Effector CD8-positive, alpha-beta T cell (primary cell): Measurements from ENCODE around the gene SERPINB10.

ENCODE experiments used
- DNase-seq: peaks from one replicate; lab custom pipeline; 2025; lab: John Stamatoyannopoulos, UW
- total RNA-seq, 4 experiments: gene quantifications; one replicate each; lab custom pipeline; 2026; lab: John Stamatoyannopoulos, UW

The SERPINB10 gene
- total RNA-seq = 0 reads per million in 4 experiments

- no peak for DNase-seq
Measured at GRCh38 chr18:63907664-63908063, at the start of gene SERPINB10. SERPINB10 (plus strand) TSS chr18:63907958; CDS start chr18:63915511, 7,553 bp downstream.

- DNase-seq = no peak
Measured at GRCh38 chr18:63858456-63858855, 49.3 kb upstream of the SERPINB10 start.

- no peak for DNase-seq
Measured at GRCh38 chr18:63859781-63860475, 47.8 kb upstream of the SERPINB10 start.

- no peak for DNase-seq
Measured at GRCh38 chr18:63860531-63860930, 47.2 kb upstream of the SERPINB10 start.

- no peak for DNase-seq
Measured at GRCh38 chr18:63867368-63868125, 40.2 kb upstream of the SERPINB10 start.

- DNase-seq = no peak
Measured at GRCh38 chr18:63868546-63868945, 39.2 kb upstream of the SERPINB10 start.

- DNase-seq = no peak
Measured at GRCh38 chr18:63869374-63869773, 38.4 kb upstream of the SERPINB10 start.

GRCh38 chr18:63869851-63870250, 37.9 kb upstream of the SERPINB10 start:
- DNase-seq = no peak

- DNase-seq = no peak
Measured at GRCh38 chr18:63871836-63872235, 35.9 kb upstream of the SERPINB10 start.

- no peak for DNase-seq
Measured at GRCh38 chr18:63872586-63872985, 35.2 kb upstream of the SERPINB10 start.

GRCh38 chr18:63878343-63878742, 29.4 kb upstream of the SERPINB10 start:
- DNase-seq = no peak

GRCh38 chr18:63878925-63879324, 28.8 kb upstream of the SERPINB10 start:
- DNase-seq = no peak

GRCh38 chr18:63879709-63880108, 28.0 kb upstream of the SERPINB10 start:
- no peak for DNase-seq

- DNase-seq = no peak
Measured at GRCh38 chr18:63881851-63882250, 25.9 kb upstream of the SERPINB10 start.

- DNase-seq = no peak
Measured at GRCh38 chr18:63882333-63883141, 25.2 kb upstream of the SERPINB10 start.

GRCh38 chr18:63883617-63884016, 24.1 kb upstream of the SERPINB10 start:
- no peak for DNase-seq

- DNase-seq = no peak
Measured at GRCh38 chr18:63887424-63887823, 20.3 kb upstream of the SERPINB10 start, which contains the start of gene SERPINB2. SERPINB2 (plus strand) TSS chr18:63887705; CDS start chr18:63891445, 3,740 bp downstream.

GRCh38 chr18:63888470-63889190, 19.1 kb upstream of the SERPINB10 start:
- DNase-seq = no peak

- DNase-seq = no peak
Measured at GRCh38 chr18:63889626-63890025, 18.1 kb upstream of the SERPINB10 start.

GRCh38 chr18:63890237-63890949, 17.4 kb upstream of the SERPINB10 start:
- no peak for DNase-seq

GRCh38 chr18:63890950-63891304, 16.8 kb upstream of the SERPINB10 start:
- no peak for DNase-seq
